GM12873 (cell line): ENCODE results near the gene KRTAP12-3.

Source experiments
- TF ChIP-seq, protein P1 (sequence below): IDR thresholded peaks from 2 replicates; pipeline ENCODE4 v1.5.1; 2012; ENCODE audit warnings: low read depth, mild to moderate bottlenecking, moderate library complexity, low read length, control low read depth; ENCODE audit not compliant: insufficient read depth; ENCODE audit errors: missing control alignments

KRTAP12-3 gene

DNA sequence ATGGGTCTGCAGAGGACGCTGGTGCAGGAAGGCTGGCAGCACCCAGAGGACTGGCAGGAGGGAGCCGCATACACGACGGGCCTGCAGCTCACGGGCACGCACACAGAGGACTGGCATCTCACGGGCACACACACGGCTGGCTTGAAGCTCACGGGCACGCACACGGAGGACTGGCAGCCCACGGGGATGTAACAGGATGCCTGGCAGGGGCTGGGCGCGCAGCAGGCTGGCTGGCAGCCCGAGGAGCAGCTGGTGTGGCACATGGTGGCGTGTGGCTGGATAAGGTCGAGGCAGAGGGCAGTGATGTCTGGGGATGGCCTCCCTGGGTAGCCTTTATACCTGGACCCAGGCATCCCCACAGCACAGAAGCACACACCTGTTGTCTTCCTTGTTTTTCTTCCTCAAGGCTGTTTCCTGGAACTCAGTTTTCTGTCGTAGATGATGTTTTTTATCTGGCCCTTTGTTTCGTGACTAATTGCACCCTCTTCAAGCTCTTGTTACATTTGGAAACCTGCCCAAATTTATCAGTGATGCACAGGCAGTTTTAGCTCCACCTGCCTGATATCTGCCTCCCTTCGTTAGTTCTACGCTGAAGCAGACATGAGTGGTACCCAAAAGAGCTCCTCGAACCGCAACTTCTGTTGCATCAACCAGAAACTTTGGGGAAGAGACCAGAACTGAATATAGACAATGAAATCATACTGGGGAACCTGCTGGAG lies 24.3 kb downstream of the KRTAP12-3 start, which contains the start of gene KRTAP12-1:
Gene KRTAP12-1 (minus strand): TSS at position 303 of the 719 bp plus-strand sequence. CDS start 40 bp downstream, at position 263.
- TF ChIP-seq, protein P1, sequence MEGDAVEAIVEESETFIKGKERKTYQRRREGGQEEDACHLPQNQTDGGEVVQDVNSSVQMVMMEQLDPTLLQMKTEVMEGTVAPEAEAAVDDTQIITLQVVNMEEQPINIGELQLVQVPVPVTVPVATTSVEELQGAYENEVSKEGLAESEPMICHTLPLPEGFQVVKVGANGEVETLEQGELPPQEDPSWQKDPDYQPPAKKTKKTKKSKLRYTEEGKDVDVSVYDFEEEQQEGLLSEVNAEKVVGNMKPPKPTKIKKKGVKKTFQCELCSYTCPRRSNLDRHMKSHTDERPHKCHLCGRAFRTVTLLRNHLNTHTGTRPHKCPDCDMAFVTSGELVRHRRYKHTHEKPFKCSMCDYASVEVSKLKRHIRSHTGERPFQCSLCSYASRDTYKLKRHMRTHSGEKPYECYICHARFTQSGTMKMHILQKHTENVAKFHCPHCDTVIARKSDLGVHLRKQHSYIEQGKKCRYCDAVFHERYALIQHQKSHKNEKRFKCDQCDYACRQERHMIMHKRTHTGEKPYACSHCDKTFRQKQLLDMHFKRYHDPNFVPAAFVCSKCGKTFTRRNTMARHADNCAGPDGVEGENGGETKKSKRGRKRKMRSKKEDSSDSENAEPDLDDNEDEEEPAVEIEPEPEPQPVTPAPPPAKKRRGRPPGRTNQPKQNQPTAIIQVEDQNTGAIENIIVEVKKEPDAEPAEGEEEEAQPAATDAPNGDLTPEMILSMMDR = no peak

DNA sequence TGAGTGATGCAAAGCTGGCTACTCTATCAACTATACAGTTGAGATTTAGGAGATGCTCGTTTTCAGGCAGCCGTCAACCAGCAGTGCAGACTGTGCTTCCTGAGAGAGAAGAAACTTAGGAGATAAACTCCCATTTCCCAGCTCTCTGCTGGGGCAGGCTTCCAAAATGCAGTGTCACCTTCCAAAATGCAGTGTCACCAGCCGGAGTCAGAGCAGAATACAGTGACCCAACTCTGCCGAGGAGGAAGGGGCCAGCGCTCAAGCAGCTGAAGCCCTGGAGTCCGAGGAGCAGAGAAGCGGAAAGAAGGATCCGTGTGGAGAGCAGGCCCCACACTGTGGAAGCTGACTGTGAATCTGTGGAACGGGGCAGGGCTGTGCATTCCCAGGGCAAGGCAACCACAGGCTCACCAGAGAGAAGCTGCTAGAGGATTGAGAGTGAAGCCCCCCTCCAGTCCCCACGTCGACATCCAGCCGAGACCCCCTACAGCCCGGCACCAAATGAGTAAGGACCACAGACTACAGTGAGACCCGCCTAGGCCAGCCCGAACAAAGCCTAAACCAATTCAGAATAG lies 24.9 kb downstream of the KRTAP12-3 start:
- TF ChIP-seq, protein P1 = no peak

GRCh38 chr21:44684077-44684476 lies 26.3 kb downstream of the KRTAP12-3 start:
- TF ChIP-seq, protein P1 = no peak

GRCh38 chr21:44684483-44684882 lies 26.8 kb downstream of the KRTAP12-3 start:
- TF ChIP-seq, protein P1 = no peak

- TF ChIP-seq, protein P1 = no peak
Observed at GRCh38 chr21:44686000-44686781, 28.5 kb downstream of the KRTAP12-3 start.

GRCh38 chr21:44686843-44687561 lies 29.3 kb downstream of the KRTAP12-3 start:
- TF ChIP-seq, protein P1 = no peak

GRCh38 chr21:44687671-44688070 lies 29.9 kb downstream of the KRTAP12-3 start:
- TF ChIP-seq, protein P1 = no peak
